LoVo (cell line): ENCODE data around the gene AUTS2.
A peak's percentile ranks its signal among the peaks of the same experiment; 100 is the strongest.
"Not testable (repeated sequence)": the region's sequence is repeated elsewhere in the genome, so short reads cannot be mapped to it uniquely, and the experiment has no call there.

ENCODE experiments used
- DNase-seq: peaks from one replicate; pipeline ENCODE4 v3.0.0-alpha.2; 2016; ENCODE audit warnings: low spot score

AUTS2 gene

GRCh38 chr7:70634071-70634470 lies 1035.8 kb downstream of the AUTS2 start:
- DNase-seq, result no peak

DNA sequence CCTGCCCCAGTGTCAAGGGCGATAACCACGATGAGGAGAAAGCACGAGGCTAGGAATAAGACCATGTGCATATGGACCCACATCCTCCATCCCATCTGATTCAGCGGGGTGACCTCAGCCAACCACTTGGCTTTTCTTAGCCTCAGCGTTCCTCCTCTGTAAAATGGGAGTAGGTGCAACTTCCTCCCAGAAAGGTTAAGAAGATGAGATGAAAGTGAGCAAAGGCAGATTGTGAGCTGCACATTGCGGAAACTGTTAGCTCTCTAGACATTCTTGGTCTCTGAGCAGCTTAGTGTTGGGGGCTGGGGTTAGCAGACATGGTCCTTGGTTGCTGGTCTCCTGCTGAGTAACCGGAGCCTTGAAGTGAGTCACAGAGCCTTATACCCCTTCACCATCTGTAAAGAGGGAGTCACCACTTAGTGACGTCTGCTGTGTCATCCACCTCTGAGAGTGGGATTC lies 1036.4 kb downstream of the AUTS2 start:
- DNase-seq, result no peak

- DNase-seq, result no peak
These were observed 1037.4 kb downstream of the AUTS2 start for GRCh38 chr7:70635633-70636032.

- no peak for DNase-seq
These were observed 1037.9 kb downstream of the AUTS2 start for GRCh38 chr7:70636169-70636568.

GRCh38 chr7:70637726-70638125 lies 1039.5 kb downstream of the AUTS2 start:
- DNase-seq, result no peak

DNA sequence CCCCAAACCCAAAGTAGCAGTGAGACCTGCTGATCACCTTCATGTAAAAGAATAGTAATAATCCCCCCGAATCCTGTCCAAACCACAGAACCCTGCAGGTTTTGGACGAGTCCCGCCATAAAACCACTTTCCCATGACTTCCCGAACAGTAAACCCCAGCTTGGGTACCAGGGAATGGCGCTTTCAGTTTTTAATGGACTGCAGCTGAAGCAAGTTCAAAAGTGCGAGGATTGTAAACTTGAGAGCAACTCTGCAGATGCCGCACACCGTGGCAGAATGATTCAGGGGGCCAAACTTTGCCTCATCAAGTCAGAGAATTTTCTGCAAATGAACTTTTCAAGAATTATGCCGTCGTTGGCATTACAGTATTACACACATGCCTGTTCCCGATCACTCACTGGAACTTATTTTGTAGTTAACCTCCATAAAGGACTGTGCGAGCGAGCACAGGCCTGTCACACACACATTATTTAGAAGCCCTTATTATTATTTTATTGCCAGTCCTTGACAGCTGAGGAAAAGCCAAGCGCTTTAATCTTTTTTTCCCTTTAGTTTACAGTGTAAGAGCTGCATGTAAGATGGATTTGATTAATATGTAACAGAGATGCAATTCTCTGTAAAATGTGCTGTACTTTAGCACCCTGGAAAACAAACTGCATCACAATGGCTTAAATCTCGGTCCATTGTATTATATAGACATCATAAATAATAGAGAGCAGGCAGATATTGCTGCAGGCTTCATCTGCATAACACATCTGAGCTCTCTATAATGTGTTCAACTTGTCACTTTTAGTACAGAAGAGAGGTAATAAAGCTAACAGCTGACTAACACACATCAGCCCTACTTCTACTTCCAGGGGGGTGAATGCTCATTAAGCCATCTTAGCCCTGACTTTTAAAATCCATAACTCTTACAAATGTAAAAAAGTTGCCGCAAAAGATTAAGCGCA lies 1040.2 kb downstream of the AUTS2 start:
- DNase-seq, result no peak

DNA sequence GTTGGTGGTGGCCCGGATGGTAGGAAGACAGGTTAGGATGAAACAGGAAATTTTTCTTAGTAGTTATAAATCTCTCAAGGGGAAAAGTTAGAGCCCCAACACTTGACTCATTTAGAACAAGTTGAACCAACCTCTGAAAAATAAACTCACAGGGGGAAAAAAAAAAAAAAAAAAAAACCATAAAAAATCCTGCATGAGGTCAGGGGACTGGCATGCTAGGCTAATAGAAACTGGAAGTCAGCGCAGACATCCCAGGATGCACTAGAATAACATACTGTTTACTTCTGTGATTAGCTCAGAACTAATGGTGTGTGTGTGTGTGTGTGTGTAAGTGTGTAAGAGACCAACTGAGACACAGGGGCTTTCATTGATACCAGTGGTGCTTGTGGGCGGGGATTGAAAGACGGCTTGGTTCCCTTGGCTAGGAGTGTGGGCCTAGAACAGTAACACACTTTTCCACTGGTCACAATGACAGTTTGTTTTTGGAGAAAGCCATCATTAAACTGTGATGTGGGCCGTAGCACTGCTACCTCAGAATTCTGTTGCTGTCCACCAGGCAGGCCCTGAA lies 1042.1 kb downstream of the AUTS2 start:
- DNase-seq, result no peak

DNA sequence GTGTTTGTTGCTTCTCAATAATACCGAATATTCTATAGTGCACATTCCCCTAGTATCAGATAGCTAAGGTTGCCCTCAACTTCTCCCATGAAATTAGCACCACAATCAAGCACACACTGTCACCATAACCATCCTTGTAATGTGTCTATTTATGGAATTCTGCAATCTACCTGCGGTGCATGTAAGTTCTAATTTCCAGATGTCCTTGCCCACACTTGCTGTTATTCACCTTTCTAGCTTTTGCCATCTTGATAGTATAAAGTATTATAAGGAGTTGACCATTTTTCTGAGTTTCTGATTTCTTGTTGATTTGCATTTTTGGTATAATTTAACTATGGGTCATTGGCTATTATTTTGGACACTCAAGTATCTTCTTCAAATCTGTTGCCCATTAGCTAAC lies 1043.6 kb downstream of the AUTS2 start:
- DNase-seq, result no peak

DNA sequence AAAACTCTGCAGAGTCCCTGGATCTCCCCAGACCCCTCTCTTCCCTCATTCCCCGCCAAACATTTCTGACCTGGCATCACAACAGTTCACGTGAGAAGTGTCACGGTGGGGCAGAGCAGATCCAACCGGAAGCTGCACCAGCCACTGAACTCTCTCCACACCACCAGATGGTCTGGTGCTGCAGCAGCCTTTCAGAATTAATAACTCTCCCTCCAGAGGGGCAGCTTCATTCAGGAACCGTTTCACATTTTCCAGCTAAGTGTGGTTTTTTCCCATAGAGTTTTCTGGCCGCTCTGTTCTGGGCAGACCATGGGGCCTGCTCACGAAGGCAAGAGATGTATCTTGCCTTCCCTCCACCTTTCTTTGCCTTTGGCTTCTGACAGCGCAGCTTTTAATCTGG lies 1047.0 kb downstream of the AUTS2 start:
- no peak for DNase-seq

DNA sequence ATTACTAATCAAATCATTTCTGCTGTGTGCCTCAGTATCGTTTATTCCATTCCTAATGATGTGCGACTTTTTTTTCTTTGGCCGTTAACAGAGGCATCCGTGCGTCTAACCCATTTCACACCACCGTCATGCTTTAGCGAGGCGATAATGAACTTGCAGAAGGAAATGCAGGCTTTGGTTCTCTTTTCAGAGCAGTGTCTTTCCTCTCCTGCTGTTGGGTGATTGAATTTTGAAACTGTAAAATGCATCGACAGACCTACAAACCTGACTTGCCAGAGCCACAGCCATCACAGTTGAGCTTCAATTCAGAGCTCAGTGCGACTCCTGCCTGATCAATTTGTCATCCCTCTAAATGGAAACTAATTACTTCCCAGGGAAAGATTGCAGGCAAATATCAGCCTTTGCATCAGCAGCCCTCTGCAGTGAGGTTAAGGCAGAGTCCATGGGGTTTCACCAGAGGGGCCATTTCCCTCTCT lies 1047.6 kb downstream of the AUTS2 start:
- DNase-seq, result no peak

- no peak for DNase-seq
These were observed 1048.4 kb downstream of the AUTS2 start for GRCh38 chr7:70646536-70647248.

- DNase-seq, result peak; percentile 21
These were observed 1049.7 kb downstream of the AUTS2 start for GRCh38 chr7:70647801-70648498.

DNA sequence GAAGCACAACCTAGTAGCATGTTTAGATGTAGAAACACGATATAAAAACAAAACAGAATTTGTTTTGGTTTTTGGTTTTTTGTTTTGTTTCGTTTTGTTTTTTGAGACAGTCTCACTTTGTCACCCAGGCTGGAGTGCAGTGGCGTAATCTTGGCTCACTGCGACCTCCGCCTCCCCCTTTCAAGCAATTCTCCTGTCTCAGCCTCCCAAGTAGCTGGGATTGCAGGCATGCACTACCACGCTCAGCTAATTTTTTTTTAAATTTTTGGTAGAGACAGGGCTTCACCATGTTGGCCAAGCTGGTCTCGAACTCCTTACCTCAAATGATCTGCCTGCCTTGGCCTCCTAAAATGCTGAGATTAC lies 1050.2 kb downstream of the AUTS2 start:
- not testable (repeated sequence) for DNase-seq

GRCh38 chr7:70649323-70649722 lies 1051.0 kb downstream of the AUTS2 start:
- no peak for DNase-seq

DNA sequence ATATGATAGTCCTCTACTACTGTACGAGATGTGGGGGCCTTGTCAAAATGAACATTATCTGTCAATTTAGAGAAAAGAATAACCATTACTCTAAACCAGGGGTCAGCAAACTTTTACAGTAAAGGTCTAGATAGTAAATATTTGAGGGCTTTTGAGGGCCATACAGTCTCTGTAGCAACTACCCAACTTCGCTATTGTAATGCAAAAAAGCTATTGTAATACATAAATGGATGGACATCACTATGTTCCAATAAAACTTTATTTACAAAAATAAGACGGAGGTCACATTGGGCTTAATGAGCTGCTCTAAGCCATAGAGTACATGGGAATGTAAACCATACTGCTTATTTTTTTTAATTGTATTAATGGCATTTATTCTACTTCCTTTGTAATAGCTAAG lies 1055.9 kb downstream of the AUTS2 start:
- DNase-seq, result no peak

- no peak for DNase-seq
These were observed 1056.7 kb downstream of the AUTS2 start for GRCh38 chr7:70654979-70655378.

DNA sequence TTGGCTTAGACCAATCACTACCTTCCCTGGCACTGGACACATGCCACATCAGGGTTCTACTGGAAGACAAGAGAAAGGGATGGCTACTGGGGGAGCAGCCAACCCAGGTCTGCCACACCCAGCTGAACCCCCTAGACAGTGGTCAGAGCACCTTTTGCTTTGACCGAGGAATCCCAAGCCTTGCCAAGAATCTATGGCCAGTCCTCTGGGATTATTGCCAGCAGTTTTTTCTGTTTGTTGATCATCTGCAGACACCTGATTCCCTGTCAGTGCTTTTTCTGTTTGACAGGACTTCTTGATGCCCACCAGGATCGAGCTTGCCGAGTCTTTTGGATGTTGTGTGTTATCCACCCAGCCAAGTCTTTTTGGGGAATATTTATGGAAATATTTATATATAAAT lies 1057.4 kb downstream of the AUTS2 start:
- no peak for DNase-seq

GRCh38 chr7:70657571-70657970 lies 1059.3 kb downstream of the AUTS2 start:
- DNase-seq, result no peak

GRCh38 chr7:70657989-70658632 lies 1059.8 kb downstream of the AUTS2 start:
- no peak for DNase-seq

- no peak for DNase-seq
These were observed 1061.0 kb downstream of the AUTS2 start for GRCh38 chr7:70659263-70659662.

DNA sequence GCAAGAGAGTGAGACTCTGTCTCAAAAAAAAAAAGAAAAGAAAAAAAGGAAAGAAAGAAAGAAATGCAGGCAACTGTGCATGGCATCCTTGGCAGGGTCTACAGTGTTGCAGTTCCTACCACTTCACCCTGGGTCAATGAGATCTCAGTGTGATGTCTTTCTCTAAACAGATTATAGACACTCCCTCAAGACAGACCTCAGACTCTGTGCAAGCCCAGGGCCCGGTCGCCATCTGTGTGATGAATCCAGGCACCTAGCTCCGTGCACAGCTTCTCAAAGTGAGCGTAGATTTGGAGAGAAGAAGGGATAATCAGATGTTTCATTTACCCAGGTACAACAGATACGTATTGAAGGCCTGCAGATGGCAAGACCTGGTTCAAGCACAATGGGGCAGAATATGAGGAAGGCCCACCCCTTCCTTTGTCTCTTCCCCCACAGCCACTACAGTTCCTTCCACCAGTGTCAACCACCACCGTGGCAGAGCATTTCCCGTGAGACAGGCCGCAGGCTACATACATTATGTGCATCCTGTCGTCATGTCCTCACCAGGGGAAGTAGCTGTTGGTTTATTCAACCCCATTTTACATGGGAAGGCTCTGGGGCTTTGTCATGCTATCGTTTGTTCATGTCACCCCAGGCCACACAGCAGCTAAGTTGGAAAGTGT lies 1062.0 kb downstream of the AUTS2 start:
- DNase-seq, result no peak
